Fibroblast of skin of scalp (primary cell): ENCODE measurements around the gene ZNF385B.

ENCODE experiments used
- DNase-seq: peaks from one replicate; pipeline ENCODE4 v3.0.0-alpha.2; 2013

ZNF385B gene

GRCh38 chr2:179543361-179543901, 318.0 kb downstream of the ZNF385B start:
- DNase-seq, result peak; percentile 77

GRCh38 chr2:179541586-179541985, 319.8 kb downstream of the ZNF385B start:
- no peak for DNase-seq

- no peak for DNase-seq
Observed at GRCh38 chr2:179539124-179539511, 322.3 kb downstream of the ZNF385B start.

- DNase-seq, result peak; percentile 48
Observed at GRCh38 chr2:179538406-179539123, 322.8 kb downstream of the ZNF385B start.

DNA sequence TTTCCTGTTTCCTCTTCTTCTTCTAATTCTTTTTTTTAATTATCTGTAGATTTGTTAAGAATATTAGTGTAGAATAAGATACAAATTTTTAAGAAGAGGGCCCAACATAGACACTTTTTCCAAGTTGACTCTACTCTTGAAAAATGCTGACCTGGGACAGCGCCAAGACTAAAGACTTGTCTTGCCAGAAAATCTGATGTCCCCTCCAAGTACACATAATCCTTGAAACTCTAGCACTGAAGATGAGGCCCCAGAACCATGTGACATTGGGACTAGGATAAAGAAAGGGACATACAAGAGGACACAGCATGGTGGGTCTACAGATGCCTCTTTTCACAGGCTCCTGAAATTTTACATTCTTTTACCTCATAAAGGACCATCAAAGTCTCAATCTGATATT, 325.2 kb downstream of the ZNF385B start:
- DNase-seq, result peak; percentile 56

DNA sequence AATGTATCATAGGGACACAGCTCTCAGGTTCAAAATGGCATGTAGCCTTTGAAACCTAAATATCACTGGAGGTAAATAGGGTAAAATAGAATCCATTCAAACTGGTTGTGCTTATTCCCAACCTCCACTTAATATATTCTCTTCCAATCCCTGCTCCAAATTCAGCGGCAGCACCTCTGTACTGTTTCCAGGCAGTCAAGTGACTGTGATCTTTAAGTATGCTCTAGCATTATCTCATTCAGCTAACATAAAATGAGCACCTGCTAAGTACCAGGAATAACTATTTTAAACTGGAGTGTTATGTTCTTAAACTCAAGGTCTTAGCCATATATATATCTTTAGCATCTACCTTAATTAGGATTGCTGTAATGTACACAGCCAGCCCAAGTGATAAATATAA, 327.5 kb downstream of the ZNF385B start:
- DNase-seq, result no peak

GRCh38 chr2:179532863-179533278, 328.5 kb downstream of the ZNF385B start:
- no peak for DNase-seq

DNA sequence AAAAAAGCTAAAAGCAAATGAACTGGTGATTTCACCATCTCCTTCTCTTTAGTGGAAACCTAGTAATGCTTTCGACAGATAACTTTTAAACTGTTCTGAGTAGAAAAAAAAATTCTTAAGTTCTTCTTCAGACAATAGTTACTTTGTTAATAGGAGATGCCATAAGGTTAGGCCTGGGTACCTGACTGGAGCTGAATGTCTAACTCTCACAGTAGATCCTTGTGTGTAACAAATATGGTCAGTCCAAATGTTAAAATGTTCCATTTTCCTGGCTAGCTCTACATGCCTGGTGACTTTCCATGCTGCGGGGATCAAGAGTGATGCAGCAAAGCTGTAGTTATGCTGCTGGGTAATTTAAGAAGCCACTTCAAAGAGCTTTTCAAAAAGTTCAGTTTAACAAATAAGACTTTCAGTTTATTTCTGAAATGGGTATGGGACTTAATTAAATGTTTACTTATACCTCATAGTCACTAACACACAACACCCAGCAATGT, 332.8 kb downstream of the ZNF385B start:
- no peak for DNase-seq

- DNase-seq, result no peak
Observed at GRCh38 chr2:179525340-179525739, 336.1 kb downstream of the ZNF385B start.

DNA sequence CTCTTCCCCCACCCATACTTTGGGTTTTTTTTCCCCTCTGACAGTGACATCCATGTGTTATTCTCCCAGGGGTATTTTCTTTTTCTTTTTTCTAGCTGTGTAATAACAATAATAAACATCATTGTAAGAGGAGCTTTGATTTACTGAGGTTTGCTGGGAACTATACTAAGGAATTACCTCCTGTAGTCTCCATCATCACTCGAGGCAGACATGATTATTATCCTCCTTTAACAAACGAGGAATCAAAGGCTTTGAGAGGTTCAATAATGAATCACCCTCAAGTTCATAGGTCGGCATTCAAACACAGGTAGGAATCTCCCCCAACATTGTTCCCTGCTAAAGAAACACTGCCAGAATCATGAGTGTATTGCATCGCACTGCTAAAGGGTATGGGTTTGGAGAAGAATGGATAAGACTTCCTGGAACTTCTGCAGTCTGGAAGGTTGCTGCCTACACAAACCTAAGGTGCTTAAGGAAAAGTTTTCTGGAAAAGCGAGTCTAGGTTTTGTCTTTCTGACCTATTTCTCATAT, 336.5 kb downstream of the ZNF385B start:
- DNase-seq, result no peak

DNA sequence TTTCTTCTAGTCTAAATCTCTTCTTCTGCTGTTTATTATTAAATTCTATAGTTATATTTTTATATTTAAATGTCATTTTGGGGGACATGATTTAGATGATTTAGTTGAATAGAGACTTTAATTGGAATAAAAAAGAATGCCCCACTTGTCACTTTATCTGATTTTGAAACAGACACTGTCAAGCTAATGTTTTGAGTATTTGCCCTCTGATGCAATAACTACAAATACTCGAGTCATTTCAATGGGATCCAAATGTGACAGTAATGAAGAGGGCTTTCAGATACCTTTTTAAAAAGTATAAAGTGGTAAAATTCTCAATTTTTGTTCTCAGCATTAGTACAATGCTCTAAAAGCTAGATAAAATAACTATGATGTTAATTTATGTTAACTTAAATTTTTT, 339.5 kb downstream of the ZNF385B start:
- no peak for DNase-seq

DNA sequence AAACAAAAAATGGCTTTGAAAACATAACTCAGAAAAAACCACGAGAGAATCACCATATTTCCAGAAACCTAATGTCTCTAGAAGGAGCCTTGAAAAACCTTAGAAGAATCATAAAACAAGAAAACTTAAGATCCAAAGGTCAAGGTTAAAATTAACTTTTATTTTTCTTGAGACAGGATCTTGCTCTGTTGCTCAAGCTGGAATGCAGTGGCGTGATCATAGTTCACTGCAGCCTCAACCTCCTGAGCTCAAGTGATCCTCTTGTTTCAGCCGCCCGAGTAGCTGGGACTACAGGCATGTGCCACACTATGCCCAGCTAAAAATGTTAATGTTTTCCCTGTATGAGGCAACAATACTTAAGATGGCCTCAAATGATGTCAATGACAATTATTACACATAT, 342.6 kb downstream of the ZNF385B start:
- no peak for DNase-seq

GRCh38 chr2:179513181-179513580, 348.2 kb downstream of the ZNF385B start:
- no peak for DNase-seq

DNA sequence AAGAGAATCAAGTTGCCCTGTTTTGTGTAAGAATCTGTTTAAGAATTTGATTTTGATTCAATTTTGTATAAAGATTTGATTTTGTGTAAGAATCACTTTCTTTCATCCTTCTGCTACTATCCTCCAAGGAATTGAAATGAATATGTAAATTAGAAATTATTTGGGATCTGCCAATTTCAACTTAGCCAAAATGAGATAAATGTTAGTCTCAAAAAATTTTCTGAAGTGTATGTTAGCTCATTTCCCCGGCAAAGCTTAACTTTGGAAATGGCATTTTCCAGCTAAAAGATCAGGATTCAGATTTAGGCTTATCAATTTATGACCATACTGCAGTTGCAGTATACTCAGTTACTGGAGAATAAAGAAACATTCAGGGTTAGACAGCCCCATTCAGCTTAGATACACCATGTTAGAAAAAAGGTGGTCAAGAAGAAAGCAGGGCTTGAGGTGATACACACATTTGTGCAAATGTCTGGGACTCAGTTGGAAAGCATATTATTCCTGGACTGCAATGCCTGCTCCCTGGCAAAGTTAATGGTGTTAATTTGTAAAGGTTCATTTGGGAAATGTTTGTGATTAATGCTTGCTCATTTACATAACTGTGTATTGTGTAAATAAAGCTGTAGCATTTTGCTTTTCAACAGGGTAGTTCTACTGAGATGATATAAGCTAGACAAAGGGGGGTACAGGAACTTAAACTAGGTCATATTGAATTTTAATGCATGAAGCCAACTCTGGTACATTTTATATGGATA, 349.0 kb downstream of the ZNF385B start:
- DNase-seq, result no peak

DNA sequence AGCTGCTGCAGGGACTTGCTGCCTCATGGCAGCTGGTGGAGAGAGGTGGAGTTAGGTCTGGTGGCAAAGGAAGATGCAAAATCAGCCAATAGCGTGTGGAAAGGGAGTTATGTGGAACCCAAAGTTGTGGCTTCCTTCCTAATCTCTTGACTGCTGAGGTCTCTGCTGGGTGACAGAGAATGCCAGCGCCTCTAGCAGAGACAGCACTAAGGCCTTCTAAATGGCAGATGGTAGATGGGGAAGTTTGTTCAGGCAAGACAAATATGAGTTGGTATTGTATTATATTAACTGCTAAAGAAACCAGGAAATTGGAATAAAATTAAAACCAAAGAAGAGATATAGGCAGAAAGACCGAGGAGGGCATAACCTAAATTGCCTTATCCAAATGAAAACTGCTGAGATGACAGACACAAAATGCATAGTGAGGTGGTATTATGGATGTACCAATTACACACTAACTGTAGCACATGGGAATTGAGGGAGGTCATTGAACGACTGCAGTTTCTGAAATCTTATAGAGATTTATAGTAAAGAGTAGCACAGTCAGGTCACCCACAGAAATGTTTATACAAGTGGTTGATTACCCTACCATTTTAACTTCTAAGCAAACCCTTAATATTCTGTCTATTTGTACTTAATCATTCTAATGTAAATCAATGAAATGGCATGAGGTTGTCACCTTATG, 350.2 kb downstream of the ZNF385B start:
- no peak for DNase-seq

DNA sequence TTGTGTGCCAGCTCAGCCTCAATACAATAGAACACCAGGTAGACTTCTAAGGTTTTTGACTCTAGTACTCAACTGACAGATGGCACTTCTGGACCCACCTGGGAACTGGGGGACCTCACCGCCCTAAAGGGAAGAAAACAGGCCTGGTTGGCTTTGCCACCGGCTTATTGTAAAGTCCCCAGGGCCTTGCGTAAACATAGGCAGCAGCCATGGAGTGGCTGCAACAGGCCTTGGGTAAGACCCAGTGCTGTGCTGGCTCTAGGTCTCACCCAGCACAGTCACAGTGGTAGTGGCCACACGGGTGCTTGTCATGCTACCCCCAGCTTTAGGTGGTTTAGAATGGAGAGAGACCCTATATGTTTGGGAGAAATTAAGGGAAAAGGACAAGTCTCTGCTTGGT, 366.1 kb downstream of the ZNF385B start:
- no peak for DNase-seq

DNA sequence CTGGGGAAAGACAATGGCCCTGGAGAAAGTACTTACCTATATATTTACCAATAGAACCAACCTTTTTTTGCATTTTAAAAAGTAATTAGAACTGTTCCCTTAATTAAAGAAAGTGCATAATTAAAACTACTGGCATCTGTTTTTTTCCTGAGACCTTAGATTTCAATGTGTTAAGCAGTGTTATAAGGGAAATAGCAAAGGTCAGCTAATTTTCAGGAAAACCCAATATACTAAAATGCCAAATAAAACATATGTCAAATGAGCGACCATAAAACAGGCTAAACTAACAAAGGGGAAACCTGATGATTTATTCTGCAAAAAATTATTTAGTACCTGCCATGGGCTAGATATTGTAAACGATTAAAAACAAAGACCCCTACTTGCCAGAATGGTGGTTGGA, 372.8 kb downstream of the ZNF385B start:
- no peak for DNase-seq

- no peak for DNase-seq
Observed at GRCh38 chr2:179487010-179487731, 374.2 kb downstream of the ZNF385B start.

GRCh38 chr2:179483131-179483530, 378.3 kb downstream of the ZNF385B start:
- no peak for DNase-seq

- DNase-seq, result peak; percentile 52
Observed at GRCh38 chr2:179479947-179480346, 381.5 kb downstream of the ZNF385B start.

DNA sequence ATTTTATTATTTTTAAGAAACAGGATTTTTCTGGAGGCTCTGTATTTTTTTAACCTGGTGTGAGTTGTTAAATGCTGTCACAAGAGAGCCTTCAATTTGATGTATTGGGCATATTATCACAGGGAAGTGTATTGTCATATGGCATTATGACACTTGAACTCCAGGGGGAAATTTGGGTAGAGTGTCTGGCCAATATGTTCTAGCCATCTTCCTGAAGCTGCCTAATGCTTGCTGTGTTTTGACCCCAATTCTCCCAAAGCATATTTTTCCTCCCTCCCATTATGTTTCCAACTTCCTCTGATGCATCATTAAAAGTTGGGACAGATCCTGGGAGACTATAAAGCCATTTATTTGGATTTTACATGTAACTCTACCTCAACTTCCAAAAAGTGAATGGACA, 382.6 kb downstream of the ZNF385B start:
- DNase-seq, result no peak

DNA sequence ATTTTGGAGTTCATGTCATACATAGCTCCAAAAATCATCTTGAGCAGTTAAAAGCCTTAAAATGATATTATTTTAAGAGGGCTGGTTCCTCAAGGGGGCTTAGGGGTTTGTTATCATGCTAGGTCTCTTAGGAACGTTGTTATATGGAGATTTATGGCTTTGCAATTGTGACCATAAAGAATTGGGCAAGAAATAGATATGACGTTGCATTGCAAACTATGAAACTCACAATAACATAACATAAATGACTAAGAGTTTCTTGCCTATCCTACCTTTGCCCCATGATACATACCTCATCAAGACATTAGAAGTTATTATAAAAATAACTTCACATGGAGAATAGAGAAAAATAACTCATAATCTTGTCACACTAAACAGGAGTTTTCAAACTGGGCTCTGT, 390.4 kb downstream of the ZNF385B start:
- no peak for DNase-seq
